ENCODE data around the gene GPR31. TPM values are rescaled to one million over a fixed set of nuclear protein-coding genes. Genes with fewer than 3 reads are reported as not detected.

The GPR31 gene
- total RNA-seq, 1 donor from 2014 or later, result not detected

GRCh38 chr6:167120583-167120903, 37.2 kb downstream of the GPR31 start:
- DNase-seq (ENCODE audit: low spot score), result no peak

- DNase-seq (ENCODE audit: low spot score), result no peak
Measured at GRCh38 chr6:167119670-167120582, 37.9 kb downstream of the GPR31 start.

DNA sequence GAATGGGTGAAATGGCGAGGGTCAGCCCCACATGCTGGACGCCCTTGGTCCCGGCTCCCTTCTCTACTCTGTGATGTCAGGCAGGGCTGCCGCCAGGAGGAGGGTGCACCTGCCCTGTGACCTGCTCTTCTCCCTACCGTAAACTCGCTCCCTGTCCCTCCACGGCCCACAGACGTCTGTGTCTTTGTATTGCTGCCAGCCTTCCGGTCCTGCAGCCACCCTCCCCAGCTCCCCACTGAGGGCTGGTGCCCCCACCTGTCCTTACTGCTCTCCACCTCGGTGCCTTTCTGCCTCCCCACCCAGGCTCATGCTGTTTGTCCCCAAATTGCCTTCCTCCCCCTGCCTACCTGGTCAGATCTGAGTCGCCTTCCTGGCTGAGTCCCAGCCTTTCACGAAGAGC, 38.9 kb downstream of the GPR31 start:
- no peak for DNase-seq (ENCODE audit: low spot score)

GRCh38 chr6:167118006-167118405, 39.8 kb downstream of the GPR31 start:
- DNase-seq (ENCODE audit: low spot score), result no peak

DNA sequence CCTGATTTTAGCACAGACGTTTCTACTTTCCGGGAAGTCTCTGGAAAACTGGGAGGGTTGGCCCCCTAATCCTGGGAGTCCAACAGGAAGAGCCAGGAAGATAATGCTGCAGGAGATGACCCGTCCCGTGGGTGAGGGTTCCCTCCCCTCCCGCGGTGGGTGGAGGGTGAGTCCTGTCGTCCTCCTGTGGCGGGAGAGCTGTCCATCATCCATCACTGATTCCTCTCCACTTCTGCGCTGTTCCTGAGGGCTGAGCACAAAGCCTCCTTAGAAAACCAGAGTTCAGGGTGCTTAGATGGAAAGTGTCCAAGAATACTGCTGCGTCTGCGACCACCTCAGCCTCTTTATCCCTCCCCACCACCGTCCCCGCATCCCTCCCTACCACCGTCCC, 40.9 kb downstream of the GPR31 start:
- no peak for DNase-seq (ENCODE audit: low spot score)

DNA sequence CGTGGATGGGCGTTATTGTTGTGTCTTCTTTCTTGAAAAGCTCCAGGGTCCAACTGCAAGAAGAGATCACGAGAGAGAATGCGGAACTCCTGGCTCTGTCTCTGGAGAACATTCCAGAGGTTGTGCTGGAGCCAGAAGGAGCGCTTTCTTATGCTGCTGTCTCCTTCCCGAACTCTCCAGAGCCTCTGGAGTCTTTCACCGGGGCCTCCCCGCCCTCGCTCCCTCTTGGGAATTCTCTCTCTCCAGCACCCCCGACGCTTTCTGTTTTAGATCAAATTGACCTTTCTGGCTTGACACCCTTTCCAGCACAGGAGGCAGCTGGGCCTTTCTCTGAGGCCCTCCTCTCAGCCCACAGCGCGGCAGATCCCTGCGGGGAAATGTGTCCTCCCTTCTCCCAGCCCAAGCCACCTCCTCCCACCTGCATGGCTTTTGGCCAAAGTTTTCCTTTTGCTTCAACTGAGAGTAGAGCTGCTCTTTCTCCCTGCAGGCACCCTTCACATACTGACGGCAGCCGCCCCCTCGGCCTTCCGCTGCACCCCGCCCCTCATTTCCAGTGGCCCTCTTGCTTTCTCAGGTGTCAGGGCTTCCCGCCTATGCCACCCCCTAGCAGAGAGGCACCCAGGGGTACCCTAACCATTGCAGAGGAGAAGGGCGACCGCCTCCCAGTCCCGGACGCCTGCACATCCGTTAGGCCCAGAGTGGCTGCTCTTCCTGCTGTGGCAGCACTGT, 41.5 kb downstream of the GPR31 start:
- no peak for DNase-seq (ENCODE audit: low spot score)

GRCh38 chr6:167115054-167115453, 42.7 kb downstream of the GPR31 start:
- DNase-seq (ENCODE audit: low spot score), result no peak

DNA sequence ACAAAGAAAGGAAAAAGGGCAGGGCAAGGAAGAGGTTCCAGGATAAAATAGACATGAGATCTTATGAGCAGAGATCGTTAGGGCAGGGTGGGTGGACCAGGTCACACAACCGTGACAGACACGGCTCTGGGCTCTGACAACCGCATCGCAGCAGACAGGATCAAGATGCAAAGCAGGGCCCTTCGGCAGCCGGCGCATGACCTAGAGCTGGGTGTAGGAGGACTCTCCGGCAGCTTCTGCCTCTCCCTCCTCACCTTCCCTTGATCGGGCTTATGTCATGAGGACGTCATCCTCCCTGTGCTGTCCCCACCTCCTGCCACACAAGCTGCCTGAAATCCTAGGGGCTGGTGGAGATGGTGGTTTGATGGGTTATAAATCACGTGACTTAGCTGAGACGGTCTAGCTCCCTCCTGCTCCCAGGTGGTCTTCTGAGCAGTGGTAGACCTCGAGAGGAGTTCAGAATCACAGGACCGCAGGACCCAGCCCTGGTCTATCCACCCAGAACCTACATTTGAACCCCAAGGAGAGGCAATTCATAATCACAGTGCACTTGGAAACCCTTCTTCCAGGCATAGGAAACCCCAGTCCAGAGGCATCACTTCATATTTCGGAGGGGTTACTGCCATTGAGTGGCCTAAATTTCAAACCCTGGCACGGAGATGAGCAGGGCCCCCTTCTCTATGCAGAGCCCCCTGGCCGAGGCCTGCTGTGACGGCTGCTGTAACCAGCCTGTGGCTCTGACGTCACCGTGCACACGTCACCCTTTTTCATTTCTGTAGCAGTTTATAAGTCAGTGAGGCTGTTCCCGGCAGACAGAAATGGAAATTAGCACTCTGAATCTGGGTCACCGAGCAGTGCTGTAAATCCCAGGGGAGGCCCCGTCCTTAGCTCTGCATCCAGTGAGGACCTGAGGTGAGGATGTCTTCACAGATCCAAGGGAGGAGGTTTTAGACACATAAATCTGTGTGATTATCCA, 43.6 kb downstream of the GPR31 start:
- peak; percentile 45 for DNase-seq (ENCODE audit: low spot score)

DNA sequence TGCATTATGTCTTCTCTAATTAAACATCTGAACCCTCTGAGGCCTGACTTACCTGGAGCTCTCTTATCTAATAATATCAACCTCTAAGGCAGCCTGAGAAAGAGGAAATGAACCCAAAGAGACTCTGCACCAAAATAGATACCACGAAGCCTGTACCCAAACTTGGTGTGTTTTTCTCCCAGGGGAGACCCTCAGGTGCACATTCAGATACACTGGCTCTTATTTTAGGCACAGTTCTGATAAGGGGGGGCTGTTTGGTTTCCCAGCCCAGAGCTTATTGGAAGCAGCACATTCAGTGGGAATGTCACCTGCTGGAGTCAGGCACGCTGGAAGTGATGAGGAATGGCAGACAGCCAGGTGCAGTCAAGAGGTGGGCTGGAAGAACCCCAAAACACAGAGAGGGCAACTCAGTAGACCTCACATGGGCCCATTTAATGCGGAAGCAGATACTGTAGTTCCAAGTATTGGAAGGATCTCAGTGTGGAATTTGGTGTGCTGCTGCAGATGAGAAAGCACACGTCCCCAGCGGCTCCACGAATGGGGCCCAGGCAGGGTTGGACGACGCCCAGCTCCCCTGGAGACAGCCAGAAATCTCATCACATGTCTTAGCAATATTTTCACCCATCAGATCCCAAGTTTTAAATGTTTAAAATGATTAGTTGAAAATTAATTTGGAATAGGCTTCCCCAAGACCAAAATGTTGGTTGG, 44.6 kb downstream of the GPR31 start:
- DNase-seq (ENCODE audit: low spot score), result peak; percentile 35

GRCh38 chr6:167112421-167112820, 45.4 kb downstream of the GPR31 start:
- peak; percentile 79 for DNase-seq (ENCODE audit: low spot score)

DNA sequence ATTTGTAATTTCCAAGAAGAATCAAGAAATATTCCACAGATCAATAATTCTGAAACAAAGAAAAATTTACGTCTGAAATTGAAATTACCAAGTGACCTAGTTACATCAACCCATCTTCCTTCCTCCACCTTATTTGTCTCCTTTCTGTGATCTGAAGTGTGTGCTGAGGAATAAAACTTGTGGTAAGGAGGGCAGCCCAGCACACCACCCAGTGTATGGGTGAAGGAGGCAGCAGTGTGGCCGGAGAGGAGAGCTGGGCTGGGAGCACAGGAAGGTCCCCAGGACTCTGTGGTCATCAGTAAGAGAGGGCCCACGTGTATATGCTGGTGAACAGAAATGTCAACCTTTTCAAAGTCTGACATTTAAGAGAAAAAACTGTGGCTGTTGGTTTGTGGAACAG, 46.2 kb downstream of the GPR31 start:
- DNase-seq (ENCODE audit: low spot score), result peak; percentile 47

DNA sequence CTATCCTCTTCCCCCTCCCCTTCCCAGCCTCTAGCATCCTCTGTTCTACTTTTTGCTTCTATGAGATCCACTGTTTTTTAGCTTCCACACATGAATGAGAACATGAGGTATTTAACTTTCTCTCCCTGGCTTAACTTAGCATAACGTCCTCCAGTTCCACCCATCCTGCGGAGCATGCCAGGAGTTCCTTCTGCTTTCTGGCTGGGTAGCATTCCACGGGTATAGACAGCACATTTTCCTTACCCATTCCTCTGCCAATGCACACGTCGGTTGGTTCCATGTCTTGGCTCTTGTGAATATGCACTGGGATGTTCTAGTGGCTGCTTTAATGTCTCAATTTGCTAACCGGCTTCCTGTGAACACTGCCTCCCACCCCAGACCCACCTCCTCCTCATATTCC, 48.1 kb downstream of the GPR31 start:
- no peak for DNase-seq (ENCODE audit: low spot score)

GRCh38 chr6:167108278-167108677, 49.5 kb downstream of the GPR31 start:
- DNase-seq (ENCODE audit: low spot score), result no peak

DNA sequence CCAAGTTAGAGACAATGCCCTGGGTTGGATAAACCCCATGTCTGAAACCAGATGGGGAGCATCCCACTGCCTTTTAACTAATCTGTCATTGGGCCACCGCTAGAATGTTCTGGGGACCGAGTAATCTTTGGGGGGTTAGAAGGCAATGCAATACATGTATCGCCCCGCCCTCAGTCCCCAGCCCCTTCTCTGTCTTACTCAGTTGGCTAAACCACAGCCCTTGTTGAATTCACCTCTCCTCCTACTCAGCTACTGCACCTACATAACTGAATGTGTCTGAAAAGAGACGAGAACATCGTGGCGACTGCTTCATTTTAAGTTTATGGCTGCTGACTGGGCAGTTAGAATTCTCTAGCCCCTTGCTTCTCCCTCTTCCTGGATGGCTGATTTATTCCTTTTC, 50.0 kb downstream of the GPR31 start:
- no peak for DNase-seq (ENCODE audit: low spot score)

DNA sequence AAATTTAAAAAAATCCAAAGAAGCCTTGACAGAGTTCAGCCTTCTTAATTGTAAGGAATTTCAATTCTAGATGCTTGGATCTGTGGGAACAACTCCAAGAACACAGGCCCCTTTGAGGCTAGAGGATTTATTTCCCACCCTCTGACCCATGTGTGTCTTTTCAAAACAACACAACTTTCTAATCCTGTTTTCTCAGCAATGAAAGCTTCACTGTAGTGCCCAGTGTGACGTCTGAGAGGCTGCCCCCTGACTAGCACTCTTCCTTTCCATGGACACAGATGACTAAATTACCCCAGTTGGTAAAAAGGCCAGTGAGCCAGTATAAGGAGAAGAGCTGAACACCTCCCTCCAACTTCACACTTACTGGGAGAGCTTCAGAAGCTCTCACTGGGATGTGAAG, 51.4 kb downstream of the GPR31 start:
- DNase-seq (ENCODE audit: low spot score), result no peak

Other genes with a start within 250 kb of the GPR31 start
- gene RNASET2, start 201.4 kb downstream of the GPR31 start, total RNA-seq, result 50.6 TPM
- gene CEP43, start 158.6 kb downstream of the GPR31 start, total RNA-seq, result 8.6 TPM
- not detected for gene CCR6, start 34.9 kb downstream of the GPR31 start, total RNA-seq
- gene UNC93A, start 133.3 kb upstream of the GPR31 start, total RNA-seq, result not detected
- not detected for gene TTLL2, start 167.1 kb upstream of the GPR31 start, total RNA-seq

All from mesenteric fat pad (tissue), 1 donor.